ENCODE results near the gene OSM.

- TF ChIP-seq POLR2A (IDR thresholded peaks at IDR 0.05; ENCODE audit: low read length) (no peak), CTCF (IDR thresholded peaks at IDR 0.05) (no peak), REST (IDR thresholded peaks at IDR 0.05) (no peak), CHD2 (IDR thresholded peaks at IDR 0.05; ENCODE audit: low read length, partially characterized antibody) (no peak), ZFP36 (IDR thresholded peaks at IDR 0.05; ENCODE audit: borderline replicate concordance, partially characterized antibody) (no peak), FOSL2 (IDR thresholded peaks at IDR 0.05) (no peak), FOSL2 (CRISPR knock-in tag; IDR thresholded peaks at IDR 0.05) (no peak), JUNB (IDR thresholded peaks at IDR 0.05) (no peak), EP300 (IDR thresholded peaks at IDR 0.05) (no peak), MAFK (IDR thresholded peaks at IDR 0.05; ENCODE audit: partially characterized antibody) (no peak), CBX8 (IDR thresholded peaks at IDR 0.05) (no peak)
These were observed 40.0 kb upstream of the OSM start for GRCh38 chr22:30306627-30307011.

All from A549 (cell line).